Panc1 (cell line): Measurements from ENCODE around the gene SLC16A12. TPM values are rescaled to one million over a fixed set of nuclear protein-coding genes. Genes with fewer than 3 reads are reported as not detected.

Source experiments
- ATAC-seq: fragments of 200-7000 bp; cut with Tn5 transposase; 2 replicates; pipeline ENCODE4 v1.9.1; 2020; ENCODE audit warnings: mild to moderate bottlenecking, moderate library complexity
- BruUV-seq: library from RNA; stranded (reverse); fragments of 400-500 nt; replicated peaks from 2 replicates; lab custom pipeline; 2021; lab: Mats Ljungman, UMichigan
- CTCF ChIA-PET: fragments of 300-600 bp; sonication (Branson Sonifier 250); formaldehyde crosslinking; loops from one replicate; lab custom pipeline; 2022; ENCODE audit warnings: antibody characterized with exemption; lab: Charles Lee
- POLR2A ChIA-PET: fragments of 300-600 bp; sonication (Branson Sonifier 250); formaldehyde crosslinking; loops from one replicate; lab custom pipeline; 2022; ENCODE audit warnings: antibody characterized with exemption; lab: Charles Lee
- DNase-seq: peaks from one replicate; pipeline ENCODE4 v3.0.0-alpha.2; 2010; ENCODE audit warnings: low read depth, low spot score
- H3K27ac ChIP-seq: 2 replicates; pipeline ENCODE4 v1.5.1; 2011; ENCODE audit warnings: mild to moderate bottlenecking, low read length, inconsistent platforms
- H3K27me3 ChIP-seq: fragments of 200-500 bp; sonication (Bioruptor generic); 2 replicates; pipeline ENCODE4 v1.6.0; 2014; ENCODE audit warnings: low read length, inconsistent platforms; ENCODE audit not compliant: control insufficient read depth, insufficient read depth
- H3K36me3 ChIP-seq: fragments of 200-500 bp; sonication (Bioruptor generic); 2 replicates; pipeline ENCODE4 v1.5.1; 2014; ENCODE audit warnings: inconsistent platforms, mild to moderate bottlenecking, low read length, moderate library complexity; ENCODE audit not compliant: control insufficient read depth, insufficient read depth
- H3K4me1 ChIP-seq: 2 replicates; pipeline ENCODE4 v1.5.1; 2011; ENCODE audit warnings: inconsistent platforms, mild to moderate bottlenecking, low read length, moderate library complexity; ENCODE audit not compliant: control insufficient read depth, insufficient read depth
- H3K4me3 ChIP-seq, 2 experiments: 2 replicates each; pipeline ENCODE4 v1.5.1; 2011 to 2012; ENCODE audit warnings: low read depth in 2 of 2, low read length in 2 of 2, mild to moderate bottlenecking in 2 of 2, inconsistent platforms in 1 of 2, moderate library complexity in 1 of 2
- H3K9me3 ChIP-seq: fragments of 200-500 bp; sonication (Bioruptor generic); 2 replicates; pipeline ENCODE4 v1.5.1; 2014; ENCODE audit warnings: low read depth, mild to moderate bottlenecking, inconsistent platforms, low read length, moderate library complexity; ENCODE audit not compliant: control insufficient read depth, insufficient read depth
- CTCF ChIP-seq: fragments of 450-650 bp; IDR thresholded peaks from 2 replicates; pipeline ENCODE4 v1.5.1; 2017; ENCODE audit warnings: mild to moderate bottlenecking
- POLR2AphosphoS5 ChIP-seq: IDR thresholded peaks from 2 replicates; pipeline ENCODE4 v1.6.1; 2012; ENCODE audit warnings: mild to moderate bottlenecking, low read depth, low read length, moderate library complexity
- REST ChIP-seq, 2 experiments: IDR thresholded peaks; 2 replicates each; pipeline ENCODE4 v1.6.1; 2011 to 2012; ENCODE audit warnings: low read depth in 2 of 2, control low read depth in 1 of 2, low read length in 1 of 2, mild to moderate bottlenecking in 1 of 2, moderate library complexity in 1 of 2; ENCODE audit not compliant: insufficient read depth in 1 of 2
- SIN3A ChIP-seq: IDR thresholded peaks from 2 replicates; pipeline ENCODE4 v1.6.1; 2012; ENCODE audit warnings: low read depth, mild to moderate bottlenecking, low read length, moderate library complexity, borderline replicate concordance; ENCODE audit not compliant: insufficient read depth
- TCF7L2 ChIP-seq: IDR thresholded peaks from 2 replicates; pipeline ENCODE4 v1.6.1; 2011; ENCODE audit warnings: mild to moderate bottlenecking, low read depth, low read length, inconsistent platforms
- in situ Hi-C: cut with HindIII; loops from 2 replicates; pipeline ENCODE4 v1.10.0; 2016; ENCODE audit warnings: low sequenced_read_pairs, low pct_unique_long_range_greater_than_20kb
- intact Hi-C: fragments of 100-400 bp; cut with micrococcal nuclease; formaldehyde crosslinking; loops from one replicate; pipeline ENCODE4 v1.10.0; 2022; ENCODE audit not compliant: unreplicated experiment
- total RNA-seq: library from RNA; stranded (reverse); gene quantifications from one replicate; pipeline ENCODE4 v1.2.1, GENCODE V29; 2021; ENCODE audit not compliant: unreplicated experiment

SLC16A12 gene
- total RNA-seq, 1 experiment from 2014 or later = not detected

GRCh38 chr10:89522463-89522862 is 12.9 kb downstream of the SLC16A12 start:
- POLR2A ChIA-PET = no interaction called here
- CTCF ChIA-PET = no interaction called here
- DNase-seq (no peak), ATAC-seq (no peak)
- Histone ChIP-seq H3K4me3 (no peak overlapping the region), H3K9me3 (no peaks in the 10 kb centered on the region), H3K4me1 (no peaks in the 10 kb centered on the region), H3K27me3 (no peaks in the 10 kb centered on the region), H3K27ac (no peak overlapping the region), H3K36me3 (no peaks in the 10 kb centered on the region)
- intact Hi-C loops (no loop called here), in situ Hi-C loops (no loop called here)
- no peak for TF ChIP-seq POLR2AphosphoS5
- BruUV-seq = no TSS peak

GRCh38 chr10:89521368-89521767 is 14.0 kb downstream of the SLC16A12 start:
- in situ Hi-C loops = no loop called here
- BruUV-seq = no TSS peak
- CTCF ChIA-PET = no interaction called here

More at GRCh38 chr10:89521368-89521767, 14.0 kb downstream of the SLC16A12 start:
- intact Hi-C loops = no loop called here
- no peak for TF ChIP-seq SIN3A
- TF ChIP-seq REST (IDR thresholded peaks at IDR 0.05; ENCODE audit: insufficient read depth in 1 of 2, low read depth in 2 of 2, low read length in 1 of 2) = no peak
- TF ChIP-seq POLR2AphosphoS5 = no peak
- no peak for TF ChIP-seq CTCF
- no peak for TF ChIP-seq TCF7L2
- H3K4me1 ChIP-seq = no peaks in the 10 kb centered on the region
- POLR2A ChIA-PET = no interaction called here
- H3K4me3 ChIP-seq = no peak overlapping the region
- no peaks in the 10 kb centered on the region for H3K9me3 ChIP-seq
- DNase-seq = no peak
- no peaks in the 10 kb centered on the region for H3K27me3 ChIP-seq
- ATAC-seq = peak; percentile 30; the same call in 1 of the 2 replicates
- no peak overlapping the region for H3K27ac ChIP-seq
- no peaks in the 10 kb centered on the region for H3K36me3 ChIP-seq
